Smooth muscle cell of bladder (primary cell): Measurements from ENCODE around the gene ZNF697. TPM values are rescaled to one million over a fixed set of nuclear protein-coding genes. Genes with fewer than 3 reads are reported as not detected.

Experiments used
- total RNA-seq: library from RNA; depleted of rRNA; stranded (reverse); fragments of >200 nt; gene quantifications from 2 replicates; pipeline ENCODE4 v1.2.3, GENCODE V29; 2014

Gene ZNF697
- 8.7 and 10.2 TPM in 2 replicates for total RNA-seq

GRCh38 chr1:119647734-119648619 lies at the start of gene ZNF697:
Gene ZNF697, minus strand, starts transcription at chr1:119648266. Its CDS starts 22,166 bp downstream, at chr1:119626100.

Other genes starting within 250 kb of the ZNF697 start
- not detected in 2 replicates for gene HSD3B2, start 233.1 kb downstream of the ZNF697 start, total RNA-seq
- gene HSD3B1, start 141.1 kb downstream of the ZNF697 start, total RNA-seq = not detected in 2 replicates
- gene PHGDH, start 63.7 kb upstream of the ZNF697 start, total RNA-seq = 117 and 185 TPM in 2 replicates
- under 0.01 TPM in 1 of 2 replicates, not detected in the other for gene HMGCS2, start 120.6 kb upstream of the ZNF697 start, total RNA-seq
- gene REG4, start 163.2 kb upstream of the ZNF697 start, total RNA-seq = not detected in 2 replicates
- gene ADAM30, start 248.2 kb upstream of the ZNF697 start, total RNA-seq = not detected in 2 replicates